Right cardiac atrium (tissue), 5 donors: ENCODE data around the gene MYO9B. TPM values are rescaled to one million over a fixed set of nuclear protein-coding genes. Genes with fewer than 3 reads are reported as not detected.
A peak's percentile ranks its signal among the peaks of the same experiment; 100 is the strongest.

ENCODE experiments used
- ATAC-seq, 2 donors: fragments of 200-7000 bp; cut with Tn5 transposase; one replicate each; pipeline versions ENCODE4 v1.8.0 to v1.9.1; 2020; ENCODE audit warnings: moderate library complexity in 2 of 2, mild to moderate bottlenecking in 1 of 2
- DNase-seq, 3 donors: peaks; one replicate each; pipeline ENCODE4 v3.0.0-alpha.2; 2020
- H3K27ac ChIP-seq: one replicate; pipeline ENCODE4 v1.5.1; 2013; ENCODE audit warnings: mild to moderate bottlenecking, low read length, control low read depth, moderate library complexity
- H3K27me3 ChIP-seq: one replicate; pipeline ENCODE4 v1.6.1; 2013; ENCODE audit not compliant: control insufficient read depth, insufficient read depth
- H3K4me1 ChIP-seq: one replicate; pipeline ENCODE4 v1.6.1; 2013; ENCODE audit warnings: low read length; ENCODE audit not compliant: control insufficient read depth, insufficient read depth
- H3K4me3 ChIP-seq: one replicate; pipeline ENCODE4 v1.5.1; 2013; ENCODE audit warnings: low read length, control low read depth
- H3K9me3 ChIP-seq: one replicate; pipeline ENCODE4 v1.6.1; 2013; ENCODE audit warnings: low read length; ENCODE audit not compliant: control insufficient read depth
- WGBS: extraction: QIAGEN DNeasy Blood & Tissue Kit; methylation state at CpG from one replicate; pipeline ENCODE4 v1.1.7; 2013; 5-methylcytosine and 5-hydroxymethylcytosine counted together
- intact Hi-C, 4 donors: fragments of 100-400 bp; cut with DNase I; formaldehyde crosslinking; loops; one replicate each; pipeline versions ENCODE4 v1.11.0 to v1.14.0; 2022 to 2023
- polyA plus RNA-seq: library from polyadenylated mRNA; stranded (reverse); fragments of 200-250 nt; gene quantifications from one replicate; pipeline ENCODE4 v1.2.3, GENCODE V29; 2013
- total RNA-seq, 4 donors: library from RNA; stranded (reverse); fragmentation: NEBNext Ultra II Directional; extraction: Animal tissue kit (Norgen Biotek cat#: 25700); gene quantifications; one replicate each; pipeline ENCODE4 v1.2.1, GENCODE V29; 2021
- donor health status: healthy with polysubstance abuse.
- donor health status: DM: no; HTN: yes; CAD: no.
- donor health status: DM: no; HTN: no; CAD: no.
- donor health status: DM: no; HTN: yes; CAD: no; lungs with severe emphysema.
- donor health status: DM: yes; HTN: yes; CAD: no.

Gene MYO9B
- total and polyA plus RNA-seq, 5 donors, result 30.0 to 42.1 (median 35.8) TPM

DNA sequence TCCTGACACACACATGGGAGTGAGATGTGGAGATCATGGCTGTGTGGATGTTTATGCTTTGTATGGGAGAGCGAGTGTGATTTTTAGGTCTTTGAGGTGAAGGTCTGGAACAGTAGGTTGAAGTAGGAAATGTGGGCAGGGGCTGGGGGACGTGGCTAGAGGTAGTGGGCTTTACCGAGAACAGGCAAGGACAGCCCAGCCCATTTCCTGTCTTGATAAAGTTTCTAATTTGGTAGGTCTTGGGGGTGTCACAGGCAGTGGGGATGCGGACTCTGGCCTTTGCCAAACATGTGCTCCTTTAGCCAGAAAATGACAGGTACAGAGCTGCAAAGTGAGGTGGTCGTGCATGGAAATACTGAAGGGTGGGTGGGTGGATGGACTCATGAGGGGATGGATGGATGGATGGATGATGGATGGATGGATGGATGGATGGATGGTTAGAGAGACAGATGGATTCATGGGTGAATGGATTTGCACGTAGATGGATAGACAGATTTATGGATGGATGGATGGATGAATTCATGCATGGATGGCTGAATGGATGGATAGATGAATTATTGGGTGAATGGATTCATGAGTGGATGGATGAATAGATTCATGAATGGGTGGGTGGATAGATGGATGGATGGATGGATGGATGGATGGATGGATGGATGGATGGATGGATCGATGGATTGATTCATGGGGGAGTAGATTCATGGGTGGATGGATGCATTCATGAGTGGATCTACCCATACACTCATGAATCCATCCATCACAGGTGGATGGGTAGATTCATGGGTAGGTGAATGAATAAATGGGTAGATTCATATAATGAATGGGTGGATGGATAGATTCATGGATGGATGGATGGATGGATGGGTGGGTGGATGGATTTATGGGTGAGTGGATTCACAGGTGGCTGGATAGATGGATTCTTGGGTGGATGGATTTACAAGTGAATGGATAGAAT lies 70.2 kb downstream of the MYO9B start:
- H3K4me1 ChIP-seq, result no peaks in the 10 kb centered on the region
- no peaks in the 10 kb centered on the region for H3K9me3 ChIP-seq
- peak in 1 of 2 donors; percentile 5 for ATAC-seq
- no peak for DNase-seq
- no peaks in the 10 kb centered on the region for H3K27me3 ChIP-seq
- H3K27ac ChIP-seq, result no peak overlapping the region
- no peak overlapping the region for H3K4me3 ChIP-seq
- intact Hi-C loops, result loop anchor here in 1 of 4 donors (10.0 kb wide), 1 partner anchor 71 kb away; the partner anchor contains the start of genes HAUS8 and MYO9B
- 84% methylated on average over 7 of the region's 7 CpGs for WGBS

DNA sequence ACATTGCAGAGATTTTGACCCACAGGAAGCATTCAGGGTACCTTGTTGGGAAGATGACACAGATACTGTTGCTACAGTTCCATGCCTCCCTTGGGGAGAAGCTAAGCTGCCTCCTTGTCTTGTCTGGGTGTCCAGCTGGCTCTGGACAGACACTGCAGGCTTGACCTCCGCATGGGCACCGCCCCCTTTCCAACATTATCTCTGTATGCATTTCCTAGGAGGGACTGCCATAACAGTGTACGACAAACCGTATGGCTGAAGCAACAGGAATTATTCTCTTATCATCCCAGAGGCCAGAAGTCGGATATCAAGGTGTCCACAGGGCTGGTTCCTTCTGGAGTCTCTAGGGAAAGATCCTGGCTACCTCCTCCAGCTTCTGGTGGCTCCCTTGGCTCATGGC lies 72.6 kb downstream of the MYO9B start:
- H3K27ac ChIP-seq, result no peak overlapping the region
- H3K4me1 ChIP-seq, result no peaks in the 10 kb centered on the region
- no peaks in the 10 kb centered on the region for H3K9me3 ChIP-seq
- WGBS, result 54% methylated on average over 5 of the region's 5 CpGs
- H3K27me3 ChIP-seq, result no peaks in the 10 kb centered on the region
- intact Hi-C loops, result loop anchor here in 1 of 4 donors (10.0 kb wide), 1 partner anchor 73 kb away; the partner anchor contains the start of genes HAUS8 and MYO9B
- DNase-seq, result no peak
- ATAC-seq, result no peak
- no peak overlapping the region for H3K4me3 ChIP-seq

DNA sequence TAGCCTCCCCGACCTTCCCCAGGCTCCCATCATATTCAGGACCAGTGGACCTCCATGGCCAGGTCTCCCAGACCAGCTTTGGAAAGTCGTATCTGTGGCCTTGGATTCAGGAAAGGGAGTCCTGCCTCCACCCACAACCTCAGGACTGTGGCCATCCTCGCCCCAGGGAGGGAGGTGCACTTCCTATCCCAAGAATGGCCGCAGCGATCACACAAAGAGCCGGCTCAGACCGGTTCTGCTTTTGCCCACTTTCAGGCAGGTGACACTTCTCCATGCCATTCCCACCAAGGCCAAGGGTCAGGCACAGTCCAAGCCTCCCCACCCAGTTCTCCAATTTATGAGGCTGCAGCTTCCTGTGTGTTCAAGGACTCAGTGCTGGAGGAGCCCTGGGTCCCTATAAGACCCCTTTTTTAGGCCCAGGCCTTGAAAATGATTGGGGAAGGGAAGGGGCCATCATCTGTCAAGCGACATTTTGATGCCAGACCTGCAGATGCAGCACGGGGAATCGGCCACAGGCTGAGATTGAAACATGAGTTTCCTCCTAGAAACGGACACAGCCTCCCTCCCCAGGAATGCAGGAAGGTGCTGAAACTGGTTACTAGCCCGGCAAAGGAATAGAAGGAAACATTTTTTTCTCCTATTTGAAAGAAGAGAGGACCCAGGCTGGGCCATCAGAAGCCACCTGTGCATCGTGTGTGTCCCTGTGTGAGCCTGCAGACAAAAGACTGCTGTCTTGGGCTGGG lies 74.0 kb downstream of the MYO9B start:
- Histone ChIP-seq H3K27ac (no peak overlapping the region), H3K4me1 (no peaks in the 10 kb centered on the region), H3K4me3 (no peak overlapping the region), H3K27me3 (no peaks in the 10 kb centered on the region), H3K9me3 (no peaks in the 10 kb centered on the region)
- intact Hi-C loops, result loop anchor here in 1 of 4 donors (10.0 kb wide), 1 partner anchor 75 kb away; the partner anchor contains the start of genes HAUS8 and MYO9B
- WGBS, result 60% methylated on average over 13 of the region's 13 CpGs
- ATAC-seq (peak; percentile 15 to 45), DNase-seq (no peak)

DNA sequence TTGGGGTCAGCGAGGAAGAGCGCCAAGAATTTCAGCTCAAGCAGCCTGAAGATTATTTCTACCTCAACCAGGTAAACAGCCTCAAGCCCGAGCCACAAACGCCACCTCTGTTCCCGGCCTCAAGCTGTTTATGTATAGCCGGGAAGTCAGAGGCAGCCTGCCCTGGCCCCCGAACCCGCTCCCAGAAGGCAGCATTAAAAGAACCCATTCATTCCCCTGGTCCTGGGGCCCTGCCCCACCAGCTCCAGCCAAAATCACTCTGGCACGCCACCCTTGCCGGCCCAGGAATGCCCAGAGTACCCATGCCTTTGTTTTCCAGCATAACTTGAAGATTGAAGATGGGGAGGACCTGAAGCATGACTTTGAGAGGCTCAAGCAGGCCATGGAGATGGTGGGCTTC lies 78.4 kb downstream of the MYO9B start:
- WGBS, result 91% methylated on average over 10 of the region's 10 CpGs
- DNase-seq (no peak), ATAC-seq (no peak)
- H3K27me3 ChIP-seq, result no peaks in the 10 kb centered on the region
- H3K4me3 ChIP-seq, result no peak overlapping the region
- H3K4me1 ChIP-seq, result no peaks in the 10 kb centered on the region
- intact Hi-C loops, result no loop called here
- H3K27ac ChIP-seq, result no peak overlapping the region
- H3K9me3 ChIP-seq, result no peaks in the 10 kb centered on the region

DNA sequence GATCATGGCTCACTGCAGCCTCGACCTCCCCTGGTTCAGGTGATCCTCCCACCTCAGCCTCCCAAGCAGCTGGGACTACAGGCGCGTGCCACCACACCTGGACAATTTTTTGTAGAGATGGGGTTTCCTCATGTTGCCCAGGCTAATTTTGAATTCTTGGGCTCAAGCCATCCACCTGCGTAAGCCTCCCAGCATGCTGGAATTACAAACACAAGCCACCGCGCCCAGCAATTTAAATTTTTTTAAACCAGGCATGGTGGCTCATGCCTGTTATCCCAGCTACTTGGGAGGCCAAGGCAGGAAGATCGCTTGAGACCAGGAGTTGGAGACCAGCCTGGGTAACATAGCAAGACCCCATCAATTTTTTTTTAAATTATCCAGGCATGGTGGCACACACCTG lies 79.7 kb downstream of the MYO9B start:
- Histone ChIP-seq H3K4me1 (no peaks in the 10 kb centered on the region), H3K9me3 (no peaks in the 10 kb centered on the region), H3K27me3 (no peaks in the 10 kb centered on the region), H3K27ac (no peak overlapping the region), H3K4me3 (no peak overlapping the region)
- ATAC-seq (no peak), DNase-seq (no peak)
- intact Hi-C loops, result no loop called here
- 99% methylated on average over 7 of the region's 7 CpGs for WGBS

DNA sequence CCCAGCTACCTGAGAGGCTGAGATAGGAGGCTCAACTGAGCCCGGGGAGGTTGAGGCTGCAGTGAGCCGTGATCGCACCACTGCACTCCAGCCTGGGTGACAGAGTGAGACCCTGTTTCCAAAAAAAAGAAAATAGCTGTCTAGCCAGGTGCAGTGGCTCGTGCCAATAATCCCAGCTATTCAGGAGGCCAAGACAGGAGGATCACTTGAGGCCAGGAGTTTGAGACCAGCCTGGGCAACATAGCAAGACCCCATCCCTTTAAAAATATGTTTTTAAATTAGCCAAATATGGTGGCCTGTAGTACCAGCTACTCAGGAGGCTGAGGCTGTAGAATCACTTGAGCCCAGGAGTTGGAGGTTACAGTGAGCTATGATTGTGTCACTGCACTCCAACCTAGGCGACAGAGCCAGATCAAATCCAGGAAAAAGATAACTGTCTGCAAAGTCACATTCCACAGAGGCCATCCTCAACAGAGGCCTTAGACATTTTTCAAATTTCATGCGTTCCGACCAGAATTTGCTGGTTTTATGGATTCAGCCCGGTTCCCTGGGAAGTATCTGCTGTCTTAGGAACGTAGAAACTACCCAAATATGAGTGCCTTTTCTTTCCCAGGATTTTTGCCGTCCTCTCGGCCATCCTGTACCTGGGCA lies 80.8 kb downstream of the MYO9B start:
- DNase-seq (peak in 1 of 3 donors; percentile 10), ATAC-seq (no peak)
- Histone ChIP-seq H3K9me3 (no peaks in the 10 kb centered on the region), H3K4me3 (no peak overlapping the region), H3K27me3 (no peaks in the 10 kb centered on the region), H3K27ac (no peak overlapping the region), H3K4me1 (no peaks in the 10 kb centered on the region)
- 93% methylated on average over 11 of the region's 11 CpGs for WGBS
- intact Hi-C loops, result no loop called here

DNA sequence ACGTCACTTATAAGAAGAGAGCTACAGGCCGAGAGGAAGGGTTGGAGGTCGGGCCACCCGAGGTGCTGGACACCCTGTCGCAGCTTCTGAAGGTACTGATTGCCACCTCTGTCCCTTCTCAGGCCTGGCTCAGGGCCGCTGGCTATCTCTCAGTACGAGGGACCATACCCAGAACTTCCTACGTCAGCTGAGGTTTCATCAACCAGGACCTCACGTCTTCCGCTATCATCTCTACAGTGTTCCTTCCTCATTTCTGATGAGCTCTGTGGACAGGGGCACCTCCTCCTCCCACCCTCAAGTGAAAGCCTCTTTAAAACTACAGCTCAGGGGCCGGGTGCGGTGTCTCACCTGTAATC lies 81.3 kb downstream of the MYO9B start:
- ATAC-seq, result peak; percentile 12 to 51
- Histone ChIP-seq H3K4me3 (no peak overlapping the region), H3K9me3 (no peaks in the 10 kb centered on the region), H3K4me1 (no peaks in the 10 kb centered on the region), H3K27me3 (no peaks in the 10 kb centered on the region), H3K27ac (no peak overlapping the region)
- 89% methylated on average over 12 of the region's 12 CpGs for WGBS
- intact Hi-C loops, result no loop called here
- peak in 1 of 3 donors; percentile 41 for DNase-seq

DNA sequence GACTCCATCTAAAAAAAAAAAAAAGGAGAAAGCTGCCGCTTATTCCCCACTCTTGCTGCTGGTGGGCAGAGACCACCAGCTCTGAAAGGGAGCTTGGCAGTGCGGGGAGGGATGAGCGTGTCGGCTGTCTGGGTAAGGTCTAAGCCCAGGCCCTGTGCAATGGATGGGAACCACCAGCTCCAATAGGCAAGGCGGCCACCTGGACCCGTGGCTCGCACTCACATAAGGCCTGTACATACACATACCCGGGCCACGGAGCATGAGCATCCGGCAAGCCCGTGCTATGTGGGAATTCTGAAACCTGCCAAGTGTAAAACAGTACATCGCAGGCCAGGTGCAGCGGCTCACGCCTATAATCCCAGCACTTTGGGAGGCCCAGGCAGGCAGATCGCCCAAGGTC lies 83.0 kb downstream of the MYO9B start:
- ATAC-seq (no peak), DNase-seq (no peak)
- no peak overlapping the region for H3K4me3 ChIP-seq
- no peaks in the 10 kb centered on the region for H3K4me1 ChIP-seq
- 97% methylated on average over 15 of the region's 15 CpGs for WGBS
- no peaks in the 10 kb centered on the region for H3K9me3 ChIP-seq
- H3K27ac ChIP-seq, result no peak overlapping the region
- H3K27me3 ChIP-seq, result no peaks in the 10 kb centered on the region
- intact Hi-C loops, result no loop called here

DNA sequence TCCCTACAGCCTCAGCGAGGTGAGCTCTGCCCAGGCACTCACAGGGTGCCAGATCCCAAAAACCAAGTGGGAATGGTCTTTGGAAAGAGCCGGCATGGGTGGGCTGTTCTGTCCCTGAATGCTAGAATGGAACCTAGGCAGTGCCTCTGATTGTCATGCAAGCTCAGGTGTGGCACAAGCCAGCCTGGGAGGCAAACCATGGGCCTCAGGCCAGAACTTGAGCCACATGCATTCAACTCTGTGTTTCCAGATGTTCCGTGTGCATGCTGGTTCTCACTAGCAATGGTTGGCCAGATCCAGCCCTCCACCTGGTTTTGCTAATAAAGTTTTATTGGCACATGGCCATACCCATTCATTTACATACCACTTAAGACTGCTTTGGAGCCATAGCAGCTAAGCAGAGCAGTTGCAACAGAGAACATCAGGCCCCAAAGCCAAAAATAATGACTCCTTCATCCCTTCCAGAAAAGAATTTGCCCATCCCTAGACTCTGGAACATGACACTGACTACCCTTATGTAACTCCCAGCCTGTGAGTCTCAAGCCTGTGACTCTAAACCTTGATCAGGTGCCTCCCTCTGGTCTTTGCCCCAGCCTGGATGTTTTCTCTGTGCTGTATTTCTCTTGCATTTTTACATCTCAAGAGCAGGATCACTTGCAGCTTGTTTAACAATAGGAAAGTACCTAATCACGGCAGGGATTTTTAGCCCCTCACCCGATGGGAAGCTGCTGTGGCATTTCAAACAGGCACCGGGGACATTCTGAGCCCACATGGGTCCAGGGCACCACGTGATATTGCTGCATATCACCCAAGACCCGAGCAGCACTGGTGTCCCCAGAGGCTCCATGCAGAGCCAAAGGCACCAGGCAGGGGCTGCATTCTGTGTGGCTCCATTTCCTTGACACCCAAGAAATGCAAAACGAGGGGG lies 84.2 kb downstream of the MYO9B start:
- intact Hi-C loops, result no loop called here
- Histone ChIP-seq H3K27me3 (no peaks in the 10 kb centered on the region), H3K9me3 (no peaks in the 10 kb centered on the region), H3K27ac (no peak overlapping the region), H3K4me3 (no peak overlapping the region), H3K4me1 (no peaks in the 10 kb centered on the region)
- ATAC-seq (no peak), DNase-seq (no peak)
- 72% methylated on average over 9 of the region's 9 CpGs for WGBS

DNA sequence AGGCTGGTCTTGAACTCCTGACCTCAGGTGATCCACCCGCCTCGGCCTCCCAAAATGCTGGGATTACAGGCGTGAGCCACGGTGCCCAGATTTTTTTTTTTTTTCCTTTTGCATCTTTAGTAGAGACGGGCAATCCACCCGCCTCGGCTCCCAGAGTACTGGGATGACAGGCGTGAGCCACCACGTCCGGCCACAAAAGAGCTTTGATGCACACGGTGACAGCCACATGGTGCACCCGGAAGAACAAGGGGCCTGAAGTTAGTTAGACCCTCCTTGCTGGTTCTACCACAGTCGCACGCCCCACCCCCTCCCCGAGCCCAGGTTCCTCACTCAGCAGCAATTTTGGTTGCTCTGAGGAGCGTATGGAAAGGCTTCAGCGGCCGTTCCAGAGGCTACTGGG lies 85.3 kb downstream of the MYO9B start:
- no peak for ATAC-seq
- H3K4me1 ChIP-seq, result no peaks in the 10 kb centered on the region
- intact Hi-C loops, result no loop called here
- no peaks in the 10 kb centered on the region for H3K9me3 ChIP-seq
- no peaks in the 10 kb centered on the region for H3K27me3 ChIP-seq
- H3K4me3 ChIP-seq, result no peak overlapping the region
- DNase-seq, result no peak
- no peak overlapping the region for H3K27ac ChIP-seq
- 94% methylated on average over 18 of the region's 18 CpGs for WGBS
